Suppressor macrophage treated with lipopolysaccharide for 1 hour (primary cell): ENCODE measurements around the gene FIBP.
A peak's percentile ranks its signal among the peaks of the same experiment; 100 is the strongest.

Experiments used
- DNase-seq, 3 donors: peaks; one replicate each; pipeline ENCODE4 v3.0.0-alpha.2; 2020 to 2022

FIBP gene

GRCh38 chr11:65869643-65870306 is 18.5 kb downstream of the FIBP start:
- DNase-seq: no peak

- no peak for DNase-seq
Measured at GRCh38 chr11:65868907-65869306, 19.4 kb downstream of the FIBP start.

- no peak for DNase-seq
Measured at GRCh38 chr11:65868076-65868667, 20.1 kb downstream of the FIBP start.

GRCh38 chr11:65867284-65868071 is 20.8 kb downstream of the FIBP start:
- DNase-seq: peak in 1 of 3 donors; percentile 52

- no peak for DNase-seq
Measured at GRCh38 chr11:65866509-65867283, 21.6 kb downstream of the FIBP start.

- no peak for DNase-seq
Measured at GRCh38 chr11:65865550-65866172, 22.6 kb downstream of the FIBP start.

GRCh38 chr11:65864706-65865471 is 23.4 kb downstream of the FIBP start:
- DNase-seq: no peak

- DNase-seq: no peak
Measured at GRCh38 chr11:65863889-65864705, 24.2 kb downstream of the FIBP start.

- DNase-seq: no peak
Measured at GRCh38 chr11:65862941-65863888, 25.1 kb downstream of the FIBP start.

GRCh38 chr11:65862191-65862735 is 26.0 kb downstream of the FIBP start:
- DNase-seq: no peak

GRCh38 chr11:65861533-65862183 is 26.6 kb downstream of the FIBP start:
- no peak for DNase-seq

- no peak for DNase-seq
Measured at GRCh38 chr11:65861165-65861505, 27.1 kb downstream of the FIBP start.

- DNase-seq: peak; percentile 94 to 97 (median 95)
Measured at GRCh38 chr11:65860278-65861164, 27.8 kb downstream of the FIBP start, which contains the start of gene MUS81. MUS81 (plus strand) TSS chr11:65860433; CDS start chr11:65860754, 321 bp downstream.

- peak in 1 of 3 donors; percentile 21 for DNase-seq
Measured at GRCh38 chr11:65859812-65860277, 28.4 kb downstream of the FIBP start.

- peak; percentile 97 to 99 (median 98) for DNase-seq
Measured at GRCh38 chr11:65859095-65859811, 29.0 kb downstream of the FIBP start.

GRCh38 chr11:65858681-65859087 is 29.6 kb downstream of the FIBP start:
- no peak for DNase-seq
